Progenitor cell of endocrine pancreas (in vitro differentiated cells): ENCODE measurements around the gene GRID2. TPM values are rescaled to one million over a fixed set of nuclear protein-coding genes. Genes with fewer than 3 reads are reported as not detected.

Experiments used
- DNase-seq: peaks from one replicate; pipeline ENCODE4 v3.0.0; 2021; ENCODE audit warnings: low spot score; ENCODE audit not compliant: unreplicated experiment
- H3K27ac Mint-ChIP-seq: 2 replicates; pipeline ENCODE4 v1.8.0; 2021; ENCODE audit warnings: mild to moderate bottlenecking, moderate library complexity, mixed read lengths
- H3K27me3 Mint-ChIP-seq: 2 replicates; pipeline ENCODE4 v1.8.0; 2021; ENCODE audit warnings: mixed read lengths
- H3K36me3 Mint-ChIP-seq: 2 replicates; pipeline ENCODE4 v1.8.0; 2022; ENCODE audit warnings: mixed read lengths; ENCODE audit not compliant: insufficient read depth
- H3K4me1 Mint-ChIP-seq: 2 replicates; pipeline ENCODE4 v1.8.0; 2021; ENCODE audit warnings: low read depth, mixed read lengths
- H3K4me3 Mint-ChIP-seq: 2 replicates; pipeline ENCODE4 v1.8.0; 2021; ENCODE audit warnings: low read depth, mild to moderate bottlenecking, moderate library complexity, mixed read lengths
- H3K9me3 Mint-ChIP-seq: 2 replicates; pipeline ENCODE4 v1.8.0; 2021; ENCODE audit warnings: low read depth, mixed read lengths
- total RNA-seq: library from RNA; stranded (reverse); gene quantifications from 2 replicates; pipeline ENCODE4 v1.2.1, GENCODE V29; 2021
- TF ChIP-seq, protein P1 (sequence below): fragments of 200-600 bp; sonication (generic); IDR thresholded peaks from one replicate; pipeline ENCODE4 v1.5.0; 2021; ENCODE audit warnings: antibody characterized with exemption, mild to moderate bottlenecking; ENCODE audit not compliant: unreplicated experiment

Gene GRID2
- total RNA-seq, 1 donor from 2014 or later: 0.69 TPM

DNA sequence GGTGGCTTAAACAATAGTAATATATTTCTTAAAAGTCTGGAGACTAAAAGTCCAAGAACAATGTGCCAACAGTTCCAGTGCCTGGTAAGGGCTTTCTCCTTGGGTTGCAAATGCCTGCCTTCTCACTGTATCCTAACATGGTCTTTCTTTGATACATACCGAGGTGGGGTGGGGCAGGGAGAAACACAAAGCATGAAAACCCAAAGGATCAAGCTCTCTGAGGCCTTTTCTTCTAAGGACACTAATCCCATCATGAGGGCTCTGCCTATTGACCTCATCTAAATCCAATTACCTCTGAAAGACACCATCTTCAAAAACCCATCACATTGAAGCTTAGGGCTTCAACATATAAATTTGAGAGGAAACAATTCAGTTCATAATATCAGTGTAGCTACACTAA lies 311.3 kb downstream of the GRID2 start:
- H3K36me3 Mint-ChIP-seq: no peaks in the 10 kb centered on the region
- H3K27ac Mint-ChIP-seq: no peak overlapping the region
- no peaks in the 10 kb centered on the region for H3K27me3 Mint-ChIP-seq
- no peak overlapping the region for H3K4me3 Mint-ChIP-seq
- no peak for DNase-seq
- H3K4me1 Mint-ChIP-seq: peaks cover 3% of the 10 kb centered on the region
- TF ChIP-seq, protein P1, sequence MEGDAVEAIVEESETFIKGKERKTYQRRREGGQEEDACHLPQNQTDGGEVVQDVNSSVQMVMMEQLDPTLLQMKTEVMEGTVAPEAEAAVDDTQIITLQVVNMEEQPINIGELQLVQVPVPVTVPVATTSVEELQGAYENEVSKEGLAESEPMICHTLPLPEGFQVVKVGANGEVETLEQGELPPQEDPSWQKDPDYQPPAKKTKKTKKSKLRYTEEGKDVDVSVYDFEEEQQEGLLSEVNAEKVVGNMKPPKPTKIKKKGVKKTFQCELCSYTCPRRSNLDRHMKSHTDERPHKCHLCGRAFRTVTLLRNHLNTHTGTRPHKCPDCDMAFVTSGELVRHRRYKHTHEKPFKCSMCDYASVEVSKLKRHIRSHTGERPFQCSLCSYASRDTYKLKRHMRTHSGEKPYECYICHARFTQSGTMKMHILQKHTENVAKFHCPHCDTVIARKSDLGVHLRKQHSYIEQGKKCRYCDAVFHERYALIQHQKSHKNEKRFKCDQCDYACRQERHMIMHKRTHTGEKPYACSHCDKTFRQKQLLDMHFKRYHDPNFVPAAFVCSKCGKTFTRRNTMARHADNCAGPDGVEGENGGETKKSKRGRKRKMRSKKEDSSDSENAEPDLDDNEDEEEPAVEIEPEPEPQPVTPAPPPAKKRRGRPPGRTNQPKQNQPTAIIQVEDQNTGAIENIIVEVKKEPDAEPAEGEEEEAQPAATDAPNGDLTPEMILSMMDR: no peak
- peaks cover 7% of the 10 kb centered on the region for H3K9me3 Mint-ChIP-seq

DNA sequence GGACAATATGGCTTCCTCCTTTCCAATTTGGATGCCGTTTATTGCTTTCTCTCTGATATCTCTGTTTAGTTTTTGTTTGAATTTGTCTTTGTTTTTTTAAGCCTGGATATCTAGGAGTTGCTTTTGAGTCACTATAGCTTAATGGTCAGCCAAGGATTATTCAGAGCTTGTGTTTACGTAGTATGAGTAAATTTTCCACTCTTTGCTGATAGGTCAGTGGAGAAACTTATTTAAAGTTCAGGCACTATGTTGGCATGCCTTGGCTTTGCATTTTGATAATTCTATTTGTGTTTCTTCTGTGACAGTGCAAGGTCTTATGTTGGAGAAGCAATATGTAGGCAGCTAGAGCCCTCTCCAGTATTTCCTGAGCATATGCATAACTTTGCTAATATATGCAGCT lies 315.2 kb downstream of the GRID2 start:
- DNase-seq: no peak
- no peaks in the 10 kb centered on the region for H3K36me3 Mint-ChIP-seq
- H3K27ac Mint-ChIP-seq: no peak overlapping the region

DNA sequence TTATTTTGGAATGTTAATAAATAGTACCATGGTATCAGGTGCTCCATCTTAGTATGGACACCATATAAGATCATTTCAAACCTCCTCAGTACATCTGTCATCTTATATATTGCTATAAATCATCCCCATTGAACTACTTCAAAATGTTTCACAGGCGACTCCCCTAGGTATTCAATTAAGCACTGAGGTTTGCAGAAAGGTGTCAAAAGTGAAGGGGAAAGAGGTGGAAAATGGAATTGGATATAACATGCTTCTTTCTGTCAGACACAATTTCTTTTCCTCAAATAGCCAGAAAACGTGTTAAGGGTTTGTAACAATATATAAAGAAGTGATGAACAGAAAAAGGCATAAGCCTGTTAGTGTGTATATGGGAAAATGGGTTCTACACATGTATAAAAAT lies 325.5 kb downstream of the GRID2 start:
- Mint-ChIP-seq H3K4me1 (no peaks in the 10 kb centered on the region), H3K9me3 (peaks cover 7% of the 10 kb centered on the region), H3K27me3 (no peaks in the 10 kb centered on the region), H3K4me3 (no peak overlapping the region), H3K36me3 (no peaks in the 10 kb centered on the region), H3K27ac (no peak overlapping the region)
- TF ChIP-seq, protein P1: no peak
- DNase-seq: no peak

More for the DNA sequence above, 315.2 kb downstream of the GRID2 start:
- H3K9me3 Mint-ChIP-seq: peaks cover 7% of the 10 kb centered on the region
- peaks cover 3% of the 10 kb centered on the region for H3K4me1 Mint-ChIP-seq
- no peaks in the 10 kb centered on the region for H3K27me3 Mint-ChIP-seq
- no peak overlapping the region for H3K4me3 Mint-ChIP-seq
- TF ChIP-seq, protein P1: no peak

DNA sequence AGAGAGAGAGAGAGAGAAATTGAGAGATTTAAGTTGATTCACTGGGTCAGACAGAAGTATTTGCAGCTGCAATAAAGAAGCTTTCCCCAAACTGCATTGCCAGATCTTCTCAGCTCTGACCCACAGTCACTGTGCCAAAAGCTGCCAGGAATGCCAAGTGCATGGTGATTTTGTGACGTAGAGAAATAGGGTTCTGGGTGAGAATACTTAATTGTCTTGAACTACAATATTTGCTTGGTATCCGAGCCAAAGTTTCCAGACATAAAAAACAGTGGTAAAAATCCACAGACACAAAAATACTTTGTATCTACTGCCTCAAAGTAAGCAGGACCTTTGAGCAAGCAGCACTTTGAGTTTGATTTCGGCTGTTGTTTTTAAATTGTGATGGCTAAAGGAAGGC lies 331.1 kb downstream of the GRID2 start:
- Mint-ChIP-seq H3K4me1 (no peaks in the 10 kb centered on the region), H3K36me3 (no peaks in the 10 kb centered on the region), H3K4me3 (no peak overlapping the region), H3K9me3 (no peaks in the 10 kb centered on the region), H3K27ac (no peak overlapping the region), H3K27me3 (no peaks in the 10 kb centered on the region)
- no peak for DNase-seq
- TF ChIP-seq, protein P1: no peak

DNA sequence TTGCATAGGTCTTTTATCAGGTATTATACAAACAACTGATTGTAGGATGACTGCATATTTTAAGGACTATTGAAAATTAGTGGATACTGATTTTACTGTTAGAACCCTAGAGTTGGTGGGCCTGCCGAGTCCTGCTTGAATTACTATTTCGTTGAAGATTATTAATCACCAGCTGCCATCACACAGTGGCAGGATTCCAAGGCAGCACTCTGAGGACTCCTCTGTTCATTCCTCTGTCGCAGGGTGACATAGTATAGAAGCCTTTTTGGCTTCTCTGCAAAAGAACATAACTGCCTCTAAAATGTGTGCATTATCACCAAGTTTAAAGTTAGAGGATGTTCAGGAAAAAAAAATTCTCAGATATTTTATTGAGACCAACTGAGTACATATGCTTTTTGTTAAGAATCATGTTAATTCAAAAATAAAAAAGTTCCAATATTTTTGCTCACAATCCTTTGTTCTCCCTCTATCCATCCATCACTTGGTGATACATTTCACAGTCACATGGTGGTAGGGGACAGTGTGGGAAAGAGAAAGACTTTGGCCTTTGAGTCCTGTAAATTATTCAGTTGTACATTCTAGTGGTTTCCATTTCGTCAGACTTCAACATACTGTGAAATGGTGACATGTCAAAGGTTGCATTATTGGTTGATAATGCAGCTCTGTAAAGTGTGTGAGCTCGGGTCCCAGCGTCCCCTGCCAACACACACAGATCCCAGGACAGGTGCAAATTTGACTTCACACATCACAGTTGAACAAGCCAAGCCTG lies 332.5 kb downstream of the GRID2 start:
- TF ChIP-seq, protein P1: no peak
- no peak for DNase-seq
- Mint-ChIP-seq H3K9me3 (no peaks in the 10 kb centered on the region), H3K27ac (no peak overlapping the region), H3K4me1 (no peaks in the 10 kb centered on the region), H3K4me3 (no peak overlapping the region), H3K27me3 (no peaks in the 10 kb centered on the region), H3K36me3 (no peaks in the 10 kb centered on the region)
